ENCODE data around the gene PCSK9.

PCSK9 gene

GRCh38 chr1:55084257-55084656, 44.9 kb downstream of the PCSK9 start:
- TF ChIP-seq CTCF (conservative IDR thresholded peaks at IDR 0.05) = no peak
- TF ChIP-seq ZFX (IDR thresholded peaks at IDR 0.05) = no peak
- no peak overlapping the region for H3K27ac ChIP-seq

- no peak overlapping the region for H3K27ac ChIP-seq
These were observed 48.1 kb downstream of the PCSK9 start for GRCh38 chr1:55087439-55087838.

GRCh38 chr1:55088413-55088812, 49.1 kb downstream of the PCSK9 start:
- no peak overlapping the region for H3K27ac ChIP-seq
- TF ChIP-seq ZFX (IDR thresholded peaks at IDR 0.05) (no peak), CTCF (conservative IDR thresholded peaks at IDR 0.05) (no peak)

More at GRCh38 chr1:55087439-55087838, 48.1 kb downstream of the PCSK9 start:
- TF ChIP-seq CTCF (conservative IDR thresholded peaks at IDR 0.05) (no peak), ZFX (IDR thresholded peaks at IDR 0.05) (no peak)

- TF ChIP-seq CTCF (conservative IDR thresholded peaks at IDR 0.05) (no peak), ZFX (IDR thresholded peaks at IDR 0.05) (no peak)
- H3K27ac ChIP-seq = no peak overlapping the region
These were observed 50.3 kb downstream of the PCSK9 start for GRCh38 chr1:55089683-55090082.

GRCh38 chr1:55092475-55092874, 53.1 kb downstream of the PCSK9 start:
- no peak overlapping the region for H3K27ac ChIP-seq
- no peak for TF ChIP-seq CTCF (conservative IDR thresholded peaks at IDR 0.05)
- no peak for TF ChIP-seq ZFX (IDR thresholded peaks at IDR 0.05)

GRCh38 chr1:55095095-55095494, 55.7 kb downstream of the PCSK9 start:
- H3K27ac ChIP-seq = no peak overlapping the region
- no peak for TF ChIP-seq ZFX (IDR thresholded peaks at IDR 0.05)
- no peak for TF ChIP-seq CTCF (conservative IDR thresholded peaks at IDR 0.05)

GRCh38 chr1:55103891-55104290, 64.5 kb downstream of the PCSK9 start:
- H3K27ac ChIP-seq = no peak overlapping the region
- TF ChIP-seq CTCF (conservative IDR thresholded peaks at IDR 0.05) (no peak), ZFX (IDR thresholded peaks at IDR 0.05) (no peak)
